WTC11 (cell line): ENCODE data around the gene KCNE2.

ENCODE experiments used
- ATF2 ChIP-seq: sonication (generic); formaldehyde crosslinking; IDR thresholded peaks from 2 replicates; pipeline ENCODE4 v1.8.1; 2022; ENCODE audit warnings: low read depth, missing genetic modification reagents, borderline replicate concordance
- CTCF ChIP-seq: fragments of 200-600 bp; IDR thresholded peaks from 2 replicates; pipeline ENCODE4 v1.8.0; 2022; ENCODE audit warnings: antibody characterized with exemption
- ESRRA ChIP-seq: sonication (generic); formaldehyde crosslinking; IDR thresholded peaks from 2 replicates; pipeline ENCODE4 v1.8.1; 2022; ENCODE audit warnings: mild to moderate bottlenecking, missing genetic modification reagents, borderline replicate concordance
- NR2C2 ChIP-seq: sonication (generic); formaldehyde crosslinking; IDR thresholded peaks from 2 replicates; pipeline ENCODE4 v1.8.0; 2022; ENCODE audit warnings: mild to moderate bottlenecking, missing genetic modification reagents
- NR3C1 ChIP-seq: sonication (generic); formaldehyde crosslinking; conservative IDR thresholded peaks from 2 replicates; pipeline ENCODE4 v1.8.1; 2023; ENCODE audit warnings: low read depth, mild to moderate bottlenecking, missing genetic modification reagents
- RELA ChIP-seq: sonication (generic); formaldehyde crosslinking; IDR thresholded peaks from 2 replicates; pipeline ENCODE4 v1.8.1; 2022; ENCODE audit warnings: missing genetic modification reagents, mild to moderate bottlenecking, borderline replicate concordance
- TP53 ChIP-seq: sonication (generic); formaldehyde crosslinking; IDR thresholded peaks from 2 replicates; pipeline ENCODE4 v1.8.1; 2023; ENCODE audit warnings: mild to moderate bottlenecking, missing genetic modification reagents

GRCh38 chr21:34353182-34353581, 10.6 kb upstream of the KCNE2 start:
- TF ChIP-seq CTCF: no peak
- no peak for TF ChIP-seq TP53 (CRISPR knock-in tag)
- no peak for TF ChIP-seq ESRRA (CRISPR knock-in tag)
- no peak for TF ChIP-seq ATF2 (CRISPR knock-in tag)
- TF ChIP-seq NR3C1 (CRISPR knock-in tag): no peak
- no peak for TF ChIP-seq NR2C2
- no peak for TF ChIP-seq RELA (CRISPR knock-in tag)
